Stimulated activated naive CD8-positive, alpha-beta T cell treated with anti-CD3 and anti-CD28 coated beads, Interleukin-15, Interleukin-2, amounts not matched to agents 100 ng/mL and 50 ng/mL, for 24 hours (primary cell): ENCODE measurements around the gene LGR4.
A peak's percentile ranks its signal among the peaks of the same experiment; 100 is the strongest.

ENCODE experiments used
- H3K27ac Mint-ChIP-seq: one replicate; pipeline ENCODE4 v1.8.0; 2021; ENCODE audit warnings: mild to moderate bottlenecking, mixed read lengths
- H3K27me3 Mint-ChIP-seq: one replicate; pipeline ENCODE4 v1.8.0; 2021; ENCODE audit warnings: mixed read lengths
- H3K36me3 Mint-ChIP-seq: one replicate; pipeline ENCODE4 v1.8.0; 2021; ENCODE audit warnings: low read depth, mixed read lengths
- H3K4me1 Mint-ChIP-seq: one replicate; pipeline ENCODE4 v1.8.0; 2021; ENCODE audit warnings: low read depth, mixed read lengths
- H3K4me3 Mint-ChIP-seq: one replicate; pipeline ENCODE4 v1.8.0; 2021; ENCODE audit warnings: mild to moderate bottlenecking, mixed read lengths
- H3K9me3 Mint-ChIP-seq: one replicate; pipeline ENCODE4 v1.8.0; 2021; ENCODE audit warnings: mixed read lengths

LGR4 gene

GRCh38 chr11:27381238-27381666 lies 91.3 kb downstream of the LGR4 start:
- no peaks in the 10 kb centered on the region for H3K4me1 Mint-ChIP-seq
- no peak overlapping the region for H3K27ac Mint-ChIP-seq
- H3K36me3 Mint-ChIP-seq = no peaks in the 10 kb centered on the region
- H3K9me3 Mint-ChIP-seq = no peaks in the 10 kb centered on the region
- H3K4me3 Mint-ChIP-seq = no peak overlapping the region
- peaks cover 4% of the 10 kb centered on the region for H3K27me3 Mint-ChIP-seq

- Mint-ChIP-seq H3K4me3 (no peak overlapping the region), H3K9me3 (no peaks in the 10 kb centered on the region), H3K36me3 (no peaks in the 10 kb centered on the region), H3K4me1 (no peaks in the 10 kb centered on the region), H3K27ac (no peak overlapping the region), H3K27me3 (peaks cover 4% of the 10 kb centered on the region)
These were observed 91.8 kb downstream of the LGR4 start for GRCh38 chr11:27380771-27381170.

- no peaks in the 10 kb centered on the region for H3K27me3 Mint-ChIP-seq
- no peaks in the 10 kb centered on the region for H3K36me3 Mint-ChIP-seq
- H3K4me1 Mint-ChIP-seq = no peaks in the 10 kb centered on the region
- no peak overlapping the region for H3K27ac Mint-ChIP-seq
- H3K9me3 Mint-ChIP-seq = no peaks in the 10 kb centered on the region
- H3K4me3 Mint-ChIP-seq = no peak overlapping the region
These were observed 93.1 kb downstream of the LGR4 start for GRCh38 chr11:27379449-27379848.

GRCh38 chr11:27375370-27375769 lies 97.2 kb downstream of the LGR4 start:
- Mint-ChIP-seq H3K27me3 (no peaks in the 10 kb centered on the region), H3K4me3 (no peak overlapping the region), H3K9me3 (no peaks in the 10 kb centered on the region), H3K36me3 (no peaks in the 10 kb centered on the region), H3K4me1 (no peaks in the 10 kb centered on the region), H3K27ac (no peak overlapping the region)

- H3K36me3 Mint-ChIP-seq = no peaks in the 10 kb centered on the region
- no peak overlapping the region for H3K4me3 Mint-ChIP-seq
- no peaks in the 10 kb centered on the region for H3K9me3 Mint-ChIP-seq
- H3K4me1 Mint-ChIP-seq = no peaks in the 10 kb centered on the region
- H3K27me3 Mint-ChIP-seq = no peaks in the 10 kb centered on the region
- no peak overlapping the region for H3K27ac Mint-ChIP-seq
These were observed 98.6 kb downstream of the LGR4 start for GRCh38 chr11:27373856-27374602.

GRCh38 chr11:27373392-27373791 lies 99.2 kb downstream of the LGR4 start:
- no peaks in the 10 kb centered on the region for H3K36me3 Mint-ChIP-seq
- H3K27me3 Mint-ChIP-seq = no peaks in the 10 kb centered on the region
- no peaks in the 10 kb centered on the region for H3K9me3 Mint-ChIP-seq
- no peak overlapping the region for H3K27ac Mint-ChIP-seq
- no peaks in the 10 kb centered on the region for H3K4me1 Mint-ChIP-seq
- H3K4me3 Mint-ChIP-seq = no peak overlapping the region

- no peaks in the 10 kb centered on the region for H3K27me3 Mint-ChIP-seq
- no peak overlapping the region for H3K4me3 Mint-ChIP-seq
- no peak overlapping the region for H3K27ac Mint-ChIP-seq
- no peaks in the 10 kb centered on the region for H3K36me3 Mint-ChIP-seq
- no peaks in the 10 kb centered on the region for H3K4me1 Mint-ChIP-seq
- no peaks in the 10 kb centered on the region for H3K9me3 Mint-ChIP-seq
These were observed 100.4 kb downstream of the LGR4 start for GRCh38 chr11:27372164-27372563.

GRCh38 chr11:27371489-27371888 lies 101.1 kb downstream of the LGR4 start:
- no peaks in the 10 kb centered on the region for H3K27me3 Mint-ChIP-seq
- H3K9me3 Mint-ChIP-seq = no peaks in the 10 kb centered on the region
- H3K27ac Mint-ChIP-seq = no peak overlapping the region
- H3K4me1 Mint-ChIP-seq = no peaks in the 10 kb centered on the region
- no peak overlapping the region for H3K4me3 Mint-ChIP-seq
- no peaks in the 10 kb centered on the region for H3K36me3 Mint-ChIP-seq

GRCh38 chr11:27370374-27370773 lies 102.2 kb downstream of the LGR4 start:
- H3K27me3 Mint-ChIP-seq = no peaks in the 10 kb centered on the region
- H3K36me3 Mint-ChIP-seq = no peaks in the 10 kb centered on the region
- H3K4me3 Mint-ChIP-seq = no peak overlapping the region
- no peaks in the 10 kb centered on the region for H3K9me3 Mint-ChIP-seq
- H3K27ac Mint-ChIP-seq = no peak overlapping the region
- no peaks in the 10 kb centered on the region for H3K4me1 Mint-ChIP-seq

GRCh38 chr11:27367881-27368280 lies 104.7 kb downstream of the LGR4 start:
- H3K27ac Mint-ChIP-seq = no peak overlapping the region
- H3K4me1 Mint-ChIP-seq = peaks cover 10% of the 10 kb centered on the region
- H3K4me3 Mint-ChIP-seq = no peak overlapping the region

GRCh38 chr11:27363576-27364117 lies 108.9 kb downstream of the LGR4 start:
- Mint-ChIP-seq H3K4me1 (peaks cover 27% of the 10 kb centered on the region), H3K9me3 (no peaks in the 10 kb centered on the region)

More at GRCh38 chr11:27367881-27368280, 104.7 kb downstream of the LGR4 start:
- Mint-ChIP-seq H3K36me3 (no peaks in the 10 kb centered on the region), H3K9me3 (no peaks in the 10 kb centered on the region), H3K27me3 (no peaks in the 10 kb centered on the region)

GRCh38 chr11:27362749-27363575 lies 109.6 kb downstream of the LGR4 start, which contains the start of gene CCDC34:
Gene CCDC34 (minus strand): TSS chr11:27363215. CDS start chr11:27363194, 21 bp downstream.
- H3K4me1 Mint-ChIP-seq = peaks cover 27% of the 10 kb centered on the region
- no peaks in the 10 kb centered on the region for H3K27me3 Mint-ChIP-seq
- H3K27ac Mint-ChIP-seq = peak within 1 kb of the TSS; percentile 96

More at GRCh38 chr11:27363576-27364117, 108.9 kb downstream of the LGR4 start:
- Mint-ChIP-seq H3K27ac (peak overlapping the region; percentile 85), H3K36me3 (no peaks in the 10 kb centered on the region), H3K27me3 (no peaks in the 10 kb centered on the region), H3K4me3 (peak overlapping the region; percentile 96)

GRCh38 chr11:27361649-27362431 lies 110.8 kb downstream of the LGR4 start:
- H3K4me3 Mint-ChIP-seq = peak overlapping the region; percentile 96

More at GRCh38 chr11:27362749-27363575, 109.6 kb downstream of the LGR4 start, which contains the start of gene CCDC34:
- H3K36me3 Mint-ChIP-seq = no peaks in the 10 kb centered on the region
- H3K9me3 Mint-ChIP-seq = no peaks in the 10 kb centered on the region
- peak within 1 kb of the TSS; percentile 96 for H3K4me3 Mint-ChIP-seq

GRCh38 chr11:27358296-27358695 lies 114.3 kb downstream of the LGR4 start:
- H3K27ac Mint-ChIP-seq = no peak overlapping the region
- H3K9me3 Mint-ChIP-seq = no peaks in the 10 kb centered on the region
- peaks cover 19% of the 10 kb centered on the region for H3K4me1 Mint-ChIP-seq
- H3K4me3 Mint-ChIP-seq = no peak overlapping the region
- H3K27me3 Mint-ChIP-seq = no peaks in the 10 kb centered on the region
- H3K36me3 Mint-ChIP-seq = no peaks in the 10 kb centered on the region

More at GRCh38 chr11:27361649-27362431, 110.8 kb downstream of the LGR4 start:
- no peaks in the 10 kb centered on the region for H3K9me3 Mint-ChIP-seq
- no peaks in the 10 kb centered on the region for H3K36me3 Mint-ChIP-seq
- H3K4me1 Mint-ChIP-seq = peaks cover 27% of the 10 kb centered on the region
- peak overlapping the region; percentile 96 for H3K27ac Mint-ChIP-seq
- H3K27me3 Mint-ChIP-seq = no peaks in the 10 kb centered on the region
